Mesodermal cell (in vitro differentiated cells): ENCODE data around the gene MCOLN2.

ENCODE experiments used
- H3K27ac ChIP-seq: 2 replicates; pipeline ENCODE4 v1.7.0; 2013; ENCODE audit warnings: mild to moderate bottlenecking, low read depth, low read length, moderate library complexity; ENCODE audit not compliant: severe bottlenecking
- H3K36me3 ChIP-seq: 2 replicates; pipeline ENCODE4 v1.7.1; 2013; ENCODE audit warnings: mild to moderate bottlenecking, low read length, moderate library complexity; ENCODE audit not compliant: control insufficient read depth, insufficient read depth
- H3K4me1 ChIP-seq: one replicate; pipeline ENCODE4 v1.7.1; 2013; ENCODE audit warnings: mild to moderate bottlenecking, low read length; ENCODE audit not compliant: insufficient read depth, control insufficient read depth, poor library complexity, severe bottlenecking
- H3K4me3 ChIP-seq: 2 replicates; pipeline ENCODE4 v1.7.0; 2013; ENCODE audit warnings: low read length, control low read depth, mild to moderate bottlenecking; ENCODE audit not compliant: insufficient read depth, poor library complexity, severe bottlenecking; ENCODE audit errors: extremely low read depth
- H3K9me3 ChIP-seq: 2 replicates; pipeline ENCODE4 v1.7.1; 2013; ENCODE audit warnings: mild to moderate bottlenecking, low read length, moderate library complexity; ENCODE audit not compliant: control insufficient read depth
- WGBS, 2 experiments: methylation state at CpG; one replicate each; pipeline ENCODE4 v1.1.5; 2013; ENCODE audit warnings: missing lambda C conversion rate in 2 of 2; ENCODE audit not compliant: insufficient coverage in 2 of 2; 5-methylcytosine and 5-hydroxymethylcytosine counted together

Gene MCOLN2

GRCh38 chr1:84961316-84961715 is 35.6 kb downstream of the MCOLN2 start:
- peaks cover 12% of the 10 kb centered on the region for H3K4me1 ChIP-seq
- no peak overlapping the region for H3K4me3 ChIP-seq
- no peaks in the 10 kb centered on the region for H3K9me3 ChIP-seq
- no peak overlapping the region for H3K27ac ChIP-seq
- no CpG with 5 or more reads among the region's 1 CpG for WGBS, 2 experiments
- no peaks in the 10 kb centered on the region for H3K36me3 ChIP-seq

GRCh38 chr1:84960371-84960770 is 36.5 kb downstream of the MCOLN2 start:
- H3K36me3 ChIP-seq, result no peaks in the 10 kb centered on the region
- WGBS, 2 experiments, result 86% methylated on average over 1 of the region's 1 CpG; no CpG with 5 or more reads in 1 of the 2 experiments

GRCh38 chr1:84959294-84959693 is 37.6 kb downstream of the MCOLN2 start:
- no peak overlapping the region for H3K27ac ChIP-seq
- no peak overlapping the region for H3K4me3 ChIP-seq
- no peaks in the 10 kb centered on the region for H3K9me3 ChIP-seq
- no peaks in the 10 kb centered on the region for H3K36me3 ChIP-seq
- H3K4me1 ChIP-seq, result peaks cover 12% of the 10 kb centered on the region
- WGBS, 2 experiments, result 86 to 98% methylated on average over 5 of the region's 5 CpGs

More at GRCh38 chr1:84960371-84960770, 36.5 kb downstream of the MCOLN2 start:
- H3K4me3 ChIP-seq, result no peak overlapping the region
- no peaks in the 10 kb centered on the region for H3K9me3 ChIP-seq
- peaks cover 12% of the 10 kb centered on the region for H3K4me1 ChIP-seq
- H3K27ac ChIP-seq, result no peak overlapping the region

GRCh38 chr1:84957966-84958365 is 38.9 kb downstream of the MCOLN2 start:
- 100% methylated on average over 1 of the region's 1 CpG; no CpG with 5 or more reads in 1 of the 2 experiments for WGBS, 2 experiments

GRCh38 chr1:84956655-84957054 is 40.3 kb downstream of the MCOLN2 start:
- Histone ChIP-seq H3K27ac (no peak overlapping the region), H3K4me1 (peaks cover 12% of the 10 kb centered on the region)
- WGBS, 2 experiments, result 63 to 84% methylated on average over 6 of the region's 6 CpGs

More at GRCh38 chr1:84957966-84958365, 38.9 kb downstream of the MCOLN2 start:
- Histone ChIP-seq H3K4me1 (peaks cover 12% of the 10 kb centered on the region), H3K9me3 (no peaks in the 10 kb centered on the region), H3K27ac (no peak overlapping the region), H3K4me3 (no peak overlapping the region), H3K36me3 (no peaks in the 10 kb centered on the region)

GRCh38 chr1:84956097-84956496 is 40.8 kb downstream of the MCOLN2 start:
- Histone ChIP-seq H3K4me3 (no peak overlapping the region), H3K36me3 (no peaks in the 10 kb centered on the region)
- WGBS, 2 experiments, result 90 to 100% methylated on average over 4 to 5 of the region's 6 CpGs

More at GRCh38 chr1:84956655-84957054, 40.3 kb downstream of the MCOLN2 start:
- no peaks in the 10 kb centered on the region for H3K9me3 ChIP-seq
- no peaks in the 10 kb centered on the region for H3K36me3 ChIP-seq
- H3K4me3 ChIP-seq, result no peak overlapping the region

GRCh38 chr1:84949664-84950063 is 47.2 kb downstream of the MCOLN2 start:
- H3K27ac ChIP-seq, result no peak overlapping the region

More at GRCh38 chr1:84956097-84956496, 40.8 kb downstream of the MCOLN2 start:
- Histone ChIP-seq H3K9me3 (no peaks in the 10 kb centered on the region), H3K27ac (no peak overlapping the region), H3K4me1 (peaks cover 9% of the 10 kb centered on the region)

GRCh38 chr1:84947536-84948410 is 49.1 kb downstream of the MCOLN2 start:
- Histone ChIP-seq H3K36me3 (no peaks in the 10 kb centered on the region), H3K9me3 (no peaks in the 10 kb centered on the region), H3K4me3 (no peak overlapping the region), H3K4me1 (peaks cover 5% of the 10 kb centered on the region), H3K27ac (no peak overlapping the region)
- 76 to 94% methylated on average over 3 to 4 of the region's 5 CpGs for WGBS, 2 experiments

More at GRCh38 chr1:84949664-84950063, 47.2 kb downstream of the MCOLN2 start:
- no peak overlapping the region for H3K4me3 ChIP-seq
- H3K9me3 ChIP-seq, result no peaks in the 10 kb centered on the region
- peaks cover 5% of the 10 kb centered on the region for H3K4me1 ChIP-seq
- no peaks in the 10 kb centered on the region for H3K36me3 ChIP-seq

GRCh38 chr1:84946631-84947030 is 50.3 kb downstream of the MCOLN2 start:
- H3K36me3 ChIP-seq, result no peaks in the 10 kb centered on the region
- H3K27ac ChIP-seq, result no peak overlapping the region
- no peaks in the 10 kb centered on the region for H3K9me3 ChIP-seq
- 92% methylated on average over 2 of the region's 4 CpGs; no CpG with 5 or more reads in 1 of the 2 experiments for WGBS, 2 experiments
- no peak overlapping the region for H3K4me3 ChIP-seq
- H3K4me1 ChIP-seq, result peaks cover 5% of the 10 kb centered on the region

GRCh38 chr1:84944767-84945486 is 52.0 kb downstream of the MCOLN2 start:
- H3K27ac ChIP-seq, result no peak overlapping the region
- 0 to 33% methylated on average over 1 to 3 of the region's 6 CpGs for WGBS, 2 experiments
- peaks cover 14% of the 10 kb centered on the region for H3K4me1 ChIP-seq
- no peaks in the 10 kb centered on the region for H3K9me3 ChIP-seq
- no peak overlapping the region for H3K4me3 ChIP-seq
- no peaks in the 10 kb centered on the region for H3K36me3 ChIP-seq
